Endothelial cell of umbilical vein (primary cell): ENCODE measurements around the gene MYH14. TPM values are rescaled to one million over a fixed set of nuclear protein-coding genes. Genes with fewer than 3 reads are reported as not detected.

Source experiments
- BruUV-seq: library from RNA; stranded (reverse); fragments of 400-500 nt; replicated peaks from 2 replicates; lab custom pipeline; 2021; lab: Mats Ljungman, UMichigan
- CTCF ChIA-PET: fragments of 300-600, 350-600 bp; sonication (Branson Sonifier 250); formaldehyde crosslinking; loops from one replicate; lab custom pipeline; 2021; ENCODE audit warnings: antibody characterized with exemption, inconsistent platforms; lab: Charles Lee
- POLR2A ChIA-PET: fragments of 300-600, 350-600 bp; sonication (Branson Sonifier 250); formaldehyde crosslinking; loops from one replicate; lab custom pipeline; 2021; ENCODE audit warnings: antibody characterized with exemption, inconsistent platforms; lab: Charles Lee
- DNase-seq: peaks from one replicate; pipeline ENCODE4 v3.0.0-alpha.2; 2011; ENCODE audit warnings: low read depth, low spot score
- FAIRE-seq: peaks from 2 replicates; lab custom pipeline; 2011; peaks lifted over from hg19 to GRCh38; lab: Jason Lieb, UNC
- H2AFZ ChIP-seq: 2 replicates; pipeline ENCODE4 v1.6.0; 2012; ENCODE audit warnings: low read depth, low read length, control low read depth, inconsistent platforms
- H3K27ac ChIP-seq: 2 replicates; pipeline ENCODE4 v1.5.1; 2011; ENCODE audit warnings: low read depth, mild to moderate bottlenecking, control low read depth, low read length, moderate library complexity; ENCODE audit not compliant: insufficient read depth
- H3K27me3 ChIP-seq, 2 experiments: 2 replicates each; pipeline versions ENCODE4 v1.6.0 to v1.6.1; 2011; ENCODE audit warnings: low read length in 2 of 2, mixed read lengths in 1 of 2; ENCODE audit not compliant: control insufficient read depth in 2 of 2, insufficient read depth in 2 of 2
- H3K36me3 ChIP-seq, 2 experiments: 2 replicates in 1 of 2; 3 replicates in 1 of 2; pipeline ENCODE4 v1.5.1; 2011; ENCODE audit warnings: low read length in 2 of 2, mild to moderate bottlenecking in 1 of 2, moderate library complexity in 1 of 2; ENCODE audit not compliant: control insufficient read depth in 2 of 2, insufficient read depth in 2 of 2; ENCODE audit errors: extremely low read depth in 1 of 2
- H3K4me1 ChIP-seq: 3 replicates; pipeline ENCODE4 v1.5.1; 2011; ENCODE audit warnings: mild to moderate bottlenecking, low read length; ENCODE audit not compliant: control insufficient read depth, insufficient read depth; ENCODE audit errors: extremely low read depth
- H3K4me2 ChIP-seq: 2 replicates; pipeline ENCODE4 v1.6.1; 2011; ENCODE audit warnings: low read length, control low read depth, mixed read lengths; ENCODE audit not compliant: insufficient read depth
- H3K4me3 ChIP-seq, 3 experiments: fragments of 200-600 bp in 1 of 3; sonication (generic), shearing (Covaris generic) in 1 of 3; replicated peaks in 1 of 3; 2 replicates each; pipeline ENCODE4 v1.5.1; 2011 to 2016; ENCODE audit warnings: control low read depth in 3 of 3, low read length in 3 of 3, mild to moderate bottlenecking in 2 of 3, inconsistent platforms in 1 of 3, low read depth in 1 of 3, moderate library complexity in 1 of 3; ENCODE audit not compliant: insufficient read depth in 1 of 3
- H3K79me2 ChIP-seq: 2 replicates; pipeline ENCODE4 v1.6.0; 2012; ENCODE audit warnings: low read length, inconsistent platforms; ENCODE audit not compliant: control insufficient read depth, insufficient read depth
- H3K9ac ChIP-seq: replicated peaks from 2 replicates; pipeline ENCODE3; 2011; ENCODE audit warnings: low read length, control low read depth; ENCODE audit not compliant: insufficient read depth; ENCODE audit errors: extremely low read depth
- H3K9me1 ChIP-seq: replicated peaks from 3 replicates; pipeline ENCODE4 v1.6.0; 2011; ENCODE audit warnings: mild to moderate bottlenecking, low read length; ENCODE audit not compliant: control insufficient read depth, insufficient read depth; ENCODE audit errors: extremely low read depth
- H3K9me3 ChIP-seq: replicated peaks from 2 replicates; pipeline ENCODE4 v1.5.1; 2012; ENCODE audit warnings: low read length, inconsistent platforms; ENCODE audit not compliant: control insufficient read depth, insufficient read depth
- H4K20me1 ChIP-seq: replicated peaks from 2 replicates; pipeline ENCODE3; 2011; ENCODE audit warnings: mild to moderate bottlenecking, low read length; ENCODE audit not compliant: control insufficient read depth, insufficient read depth; ENCODE audit errors: extremely low read depth
- EZH2 ChIP-seq: IDR thresholded peaks from 2 replicates; pipeline ENCODE4 v1.6.1; 2012; ENCODE audit warnings: borderline replicate concordance, low read depth, mild to moderate bottlenecking, moderate library complexity, low read length, inconsistent platforms; ENCODE audit not compliant: severe bottlenecking
- FOS ChIP-seq: IDR thresholded peaks from 2 replicates; pipeline ENCODE4 v1.6.1; 2011; ENCODE audit warnings: mild to moderate bottlenecking, low read length, moderate library complexity, borderline replicate concordance; ENCODE audit not compliant: insufficient read depth
- GATA2 ChIP-seq: IDR thresholded peaks from 2 replicates; pipeline ENCODE4 v1.7.0; 2011; ENCODE audit warnings: low read depth, mild to moderate bottlenecking, moderate library complexity, mixed read lengths, low read length; ENCODE audit not compliant: insufficient read length, insufficient read depth
- JUN ChIP-seq: IDR thresholded peaks from 2 replicates; pipeline ENCODE4 v1.6.1; 2011; ENCODE audit warnings: borderline replicate concordance, low read depth; ENCODE audit not compliant: insufficient read length, insufficient read depth
- MYC ChIP-seq: IDR thresholded peaks from one replicate; pipeline ENCODE4 v1.6.1; 2011; ENCODE audit warnings: mild to moderate bottlenecking, low read depth, low read length
- POLR2A ChIP-seq: IDR thresholded peaks from 2 replicates; pipeline ENCODE4 v1.6.1; 2012; ENCODE audit warnings: low read depth, mild to moderate bottlenecking, control low read depth, low read length
- POLR2AphosphoS5 ChIP-seq: IDR thresholded peaks from 2 replicates; pipeline ENCODE4 v1.6.1; 2012; ENCODE audit warnings: low read depth, mild to moderate bottlenecking, control low read depth, low read length, moderate library complexity; ENCODE audit not compliant: insufficient read depth
- dilution Hi-C: fragments of 300-500 bp; cut with MboI; formaldehyde crosslinking; loops from one replicate; pipeline ENCODE4 v1.15.0; 2019; ENCODE audit warnings: low sequenced_read_pairs; ENCODE audit not compliant: extremely low pct_ligation_motif_present
- intact Hi-C: fragments of 100-400 bp; cut with micrococcal nuclease; formaldehyde crosslinking; loops from one replicate; pipeline ENCODE4 v1.10.0; 2022
- polyA plus RNA-seq, 4 experiments: library from polyadenylated mRNA; depleted of rRNA in 3 of 4; stranded (reverse) in 3 of 4; unstranded in 1 of 4; fragments of >200 nt; gene quantifications; 2 replicates each; pipeline versions ENCODE4 v1.2.1 to v1.2.3, GENCODE V29; 2011 to 2012; ENCODE audit warnings: missing spikeins in 1 of 4
- total RNA-seq: library from RNA; stranded (reverse); gene quantifications from 2 replicates; pipeline ENCODE4 v1.2.3, GENCODE V29; 2021
- TF ChIP-seq, protein P1 (sequence below): IDR thresholded peaks from 2 replicates; pipeline ENCODE4 v1.6.1; 2011; ENCODE audit not compliant: insufficient read depth, insufficient read length

Gene MYH14
- total and polyA plus RNA-seq, 2 donors (not counting 3 experiments of a cell fraction or from before 2014, with no cell fraction given) = 0.13 TPM; not detected in 1

DNA sequence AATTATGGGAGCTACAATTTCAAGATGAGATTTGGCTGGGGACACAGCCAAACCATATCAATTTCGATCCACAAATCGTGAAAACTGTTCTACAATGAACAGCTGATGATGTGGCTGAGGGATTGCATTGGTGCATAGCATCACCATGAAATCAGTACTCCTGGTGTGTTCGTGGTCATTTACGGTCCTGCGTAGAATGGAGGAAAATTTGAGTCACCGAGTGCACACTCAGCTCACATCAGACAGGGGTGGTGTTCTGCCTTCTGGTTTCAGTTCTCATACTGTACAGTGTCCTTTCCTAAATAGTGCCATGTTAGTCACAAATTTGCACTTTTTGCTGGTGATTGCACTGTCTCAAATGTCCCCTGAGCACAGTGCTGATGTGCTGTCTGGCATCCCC is 39.2 kb downstream of the MYH14 start:
- Histone ChIP-seq H3K9me1 (no peaks in the 10 kb centered on the region), H2AFZ (no peak overlapping the region), H3K27me3 (no peaks in the 10 kb centered on the region), H3K36me3 (no peaks in the 10 kb centered on the region), H3K79me2 (no peaks in the 10 kb centered on the region), H3K9me3 (no peaks in the 10 kb centered on the region), H3K27ac (no peak overlapping the region), H3K4me1 (no peaks in the 10 kb centered on the region), H3K4me2 (no peak overlapping the region), H4K20me1 (no peaks in the 10 kb centered on the region), H3K9ac (no peak overlapping the region), H3K4me3 (no peak overlapping the region)
- dilution Hi-C loops = no loop called here
- intact Hi-C loops = no loop called here
- no TSS peak for BruUV-seq
- TF ChIP-seq EZH2 = no peak
- TF ChIP-seq POLR2AphosphoS5 = no peak
- no peak for TF ChIP-seq JUN
- no peak for FAIRE-seq
- ChIA-PET CTCF (interaction anchor here (0.9 kb wide), 1 partner anchor 10 kb away, joined by 3 read pairs; no protein-coding TSS in a partner anchor), POLR2A (no interaction called here)
- DNase-seq = no peak

- Histone ChIP-seq H3K4me1 (no peaks in the 10 kb centered on the region), H4K20me1 (no peaks in the 10 kb centered on the region), H3K36me3 (no peaks in the 10 kb centered on the region), H2AFZ (no peak overlapping the region), H3K4me3 (no peak overlapping the region), H3K9me3 (no peaks in the 10 kb centered on the region), H3K9ac (no peak overlapping the region), H3K4me2 (no peak overlapping the region), H3K27me3 (no peaks in the 10 kb centered on the region), H3K79me2 (no peaks in the 10 kb centered on the region), H3K9me1 (no peaks in the 10 kb centered on the region), H3K27ac (no peak overlapping the region)
- no peak for FAIRE-seq
- intact Hi-C loops (no loop called here), dilution Hi-C loops (no loop called here)
- BruUV-seq = no TSS peak
- DNase-seq = no peak
- TF ChIP-seq JUN (no peak), MYC (no peak), EZH2 (no peak), GATA2 (no peak), FOS (no peak), POLR2A (no peak)
- TF ChIP-seq, protein P1, sequence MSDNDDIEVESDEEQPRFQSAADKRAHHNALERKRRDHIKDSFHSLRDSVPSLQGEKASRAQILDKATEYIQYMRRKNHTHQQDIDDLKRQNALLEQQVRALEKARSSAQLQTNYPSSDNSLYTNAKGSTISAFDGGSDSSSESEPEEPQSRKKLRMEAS = no peak
- POLR2A ChIA-PET = no interaction called here
- CTCF ChIA-PET = interaction anchor here (1.2 to 1.3 kb wide), 2 partner anchors 11 to 84 kb away, joined by 3 read pairs; no protein-coding TSS in a partner anchor
Measured at GRCh38 chr19:50244695-50245094, 41.3 kb downstream of the MYH14 start.
